BLaER1 (cell line): ENCODE data around the gene SUDS3.

Source experiments
- H3K27ac ChIP-seq: shearing (Covaris generic); formaldehyde crosslinking; 2 replicates; pipeline ENCODE4 v1.8.1; 2022
- H3K27me3 ChIP-seq: shearing (Covaris generic); formaldehyde crosslinking; 2 replicates; pipeline ENCODE4 v1.8.1; 2022
- H3K36me3 ChIP-seq: shearing (Covaris generic); formaldehyde crosslinking; 2 replicates; pipeline ENCODE4 v1.8.1; 2022
- H3K4me1 ChIP-seq: shearing (Covaris generic); formaldehyde crosslinking; 2 replicates; pipeline ENCODE4 v1.8.1; 2022
- H3K4me2 ChIP-seq: shearing (Covaris generic); formaldehyde crosslinking; 2 replicates; pipeline ENCODE4 v1.8.1; 2022
- H3K4me3 ChIP-seq: shearing (Covaris generic); formaldehyde crosslinking; 2 replicates; pipeline ENCODE4 v1.8.1; 2022
- H3K9ac ChIP-seq: shearing (Covaris generic); formaldehyde crosslinking; 2 replicates; pipeline ENCODE4 v1.8.1; 2022
- H3K9me3 ChIP-seq: shearing (Covaris generic); formaldehyde crosslinking; 2 replicates; pipeline ENCODE4 v1.8.1; 2022
- H4K20me1 ChIP-seq: shearing (Covaris generic); formaldehyde crosslinking; 2 replicates; pipeline ENCODE4 v1.8.1; 2022
- Cebpa-rat ChIP-seq: shearing (Covaris generic); IDR thresholded peaks from 2 replicates; pipeline ENCODE4 v1.8.1; 2022

The SUDS3 gene

DNA sequence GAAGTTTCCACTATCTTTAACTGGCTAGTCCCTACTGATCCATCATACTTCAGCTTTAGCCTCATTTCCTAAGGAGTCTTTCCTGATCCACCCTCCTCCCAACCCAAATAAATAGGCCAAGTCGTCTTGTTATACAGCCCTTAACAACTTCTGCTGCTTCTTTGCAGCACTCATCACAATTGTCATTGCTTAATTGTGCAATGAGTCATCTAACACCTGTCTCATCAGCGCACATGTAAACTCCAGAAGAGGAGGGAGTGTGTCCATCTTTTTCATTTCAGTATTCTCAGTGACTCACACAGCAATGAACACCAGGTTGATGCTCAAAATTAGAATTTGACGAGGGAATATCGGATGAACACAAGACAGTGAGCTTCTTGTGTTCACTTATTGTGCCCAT lies 87.3 kb downstream of the SUDS3 start:
- no peak for TF ChIP-seq Cebpa-rat
- Histone ChIP-seq H3K27me3 (no peaks in the 10 kb centered on the region), H3K9ac (no peak overlapping the region), H4K20me1 (no peaks in the 10 kb centered on the region), H3K27ac (no peak overlapping the region), H3K4me3 (no peak overlapping the region), H3K4me2 (no peak overlapping the region), H3K9me3 (0 out of 2 replicates have a peak, but pooled peaks cover 7% of the 10 kb centered on the region), H3K36me3 (no peaks in the 10 kb centered on the region), H3K4me1 (no peaks in the 10 kb centered on the region)

DNA sequence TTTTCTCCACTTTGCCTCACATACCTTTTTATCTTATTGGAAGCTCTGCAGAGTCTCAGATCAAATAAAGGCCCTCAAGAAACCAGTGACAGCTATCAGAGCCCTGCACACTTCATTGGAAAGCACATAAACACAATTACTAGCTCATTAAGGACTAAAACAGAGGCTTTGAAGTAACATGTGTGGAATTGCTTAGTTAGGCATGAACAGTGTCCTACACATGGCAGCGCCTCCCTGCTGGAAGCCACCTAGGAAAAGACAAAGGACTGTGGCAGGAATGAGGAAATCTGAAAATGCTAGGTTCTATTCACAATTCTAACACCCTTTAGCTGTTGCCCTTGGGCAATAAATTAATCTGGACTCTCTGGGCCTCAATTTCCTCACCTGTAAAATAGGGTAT lies 89.4 kb downstream of the SUDS3 start:
- H4K20me1 ChIP-seq: no peaks in the 10 kb centered on the region
- no peaks in the 10 kb centered on the region for H3K36me3 ChIP-seq
- no peak overlapping the region for H3K27ac ChIP-seq
- H3K4me2 ChIP-seq: no peak overlapping the region
- H3K9me3 ChIP-seq: no peaks in the 10 kb centered on the region
- H3K9ac ChIP-seq: no peak overlapping the region
- no peak overlapping the region for H3K4me3 ChIP-seq
- H3K4me1 ChIP-seq: no peaks in the 10 kb centered on the region
- no peak for TF ChIP-seq Cebpa-rat
- no peaks in the 10 kb centered on the region for H3K27me3 ChIP-seq
